WI38 (cell line): Measurements from ENCODE around the gene GIMAP8.

Experiments used
- H3K4me3 ChIP-seq: 2 replicates; pipeline ENCODE4 v1.5.1; 2011; ENCODE audit warnings: low read depth, mild to moderate bottlenecking, control low read depth, low read length
- CTCF ChIP-seq: IDR thresholded peaks from 2 replicates; pipeline ENCODE4 v1.5.1; 2012; ENCODE audit warnings: low read depth, mild to moderate bottlenecking, control low read depth, low read length

Gene GIMAP8

GRCh38 chr7:150503581-150503980 lies 53.2 kb downstream of the GIMAP8 start:
- TF ChIP-seq CTCF: no peak
- no peak overlapping the region for H3K4me3 ChIP-seq

GRCh38 chr7:150507947-150508602 lies 57.6 kb downstream of the GIMAP8 start:
- TF ChIP-seq CTCF: no peak
- H3K4me3 ChIP-seq: no peak overlapping the region

DNA sequence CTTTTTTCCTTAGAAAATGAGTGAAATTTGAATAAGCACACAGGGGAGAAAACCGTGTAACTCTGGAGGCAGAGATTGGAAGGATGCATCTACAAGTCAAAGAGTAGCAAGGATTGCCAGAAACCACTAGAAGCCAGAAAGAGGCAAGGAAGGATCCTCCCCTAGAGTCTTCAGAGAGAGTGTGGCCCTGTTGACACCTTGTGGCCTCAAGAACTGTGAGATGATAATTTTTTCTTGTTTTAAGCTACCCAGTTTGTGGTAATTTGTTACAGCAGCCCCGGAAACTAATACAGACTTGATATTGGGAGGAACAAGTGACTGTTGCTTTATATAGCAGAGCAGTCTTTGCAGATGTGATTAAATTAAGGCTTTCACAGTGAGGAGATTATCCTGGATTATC lies 60.6 kb downstream of the GIMAP8 start:
- H3K4me3 ChIP-seq: no peak overlapping the region
- no peak for TF ChIP-seq CTCF

- H3K4me3 ChIP-seq: no peak overlapping the region
- TF ChIP-seq CTCF: 0 out of 2 replicates have a peak, but pooled peaks have one; percentile 5
These were observed 63.3 kb downstream of the GIMAP8 start for GRCh38 chr7:150513758-150514157.

- no peak within 1 kb of the TSS for H3K4me3 ChIP-seq
- no peak for TF ChIP-seq CTCF
These were observed 64.4 kb downstream of the GIMAP8 start, which contains the start of gene GIMAP7 for GRCh38 chr7:150514748-150515222. Gene GIMAP7 (plus strand): TSS chr7:150514872. CDS start chr7:150519975, 5,103 bp downstream.

DNA sequence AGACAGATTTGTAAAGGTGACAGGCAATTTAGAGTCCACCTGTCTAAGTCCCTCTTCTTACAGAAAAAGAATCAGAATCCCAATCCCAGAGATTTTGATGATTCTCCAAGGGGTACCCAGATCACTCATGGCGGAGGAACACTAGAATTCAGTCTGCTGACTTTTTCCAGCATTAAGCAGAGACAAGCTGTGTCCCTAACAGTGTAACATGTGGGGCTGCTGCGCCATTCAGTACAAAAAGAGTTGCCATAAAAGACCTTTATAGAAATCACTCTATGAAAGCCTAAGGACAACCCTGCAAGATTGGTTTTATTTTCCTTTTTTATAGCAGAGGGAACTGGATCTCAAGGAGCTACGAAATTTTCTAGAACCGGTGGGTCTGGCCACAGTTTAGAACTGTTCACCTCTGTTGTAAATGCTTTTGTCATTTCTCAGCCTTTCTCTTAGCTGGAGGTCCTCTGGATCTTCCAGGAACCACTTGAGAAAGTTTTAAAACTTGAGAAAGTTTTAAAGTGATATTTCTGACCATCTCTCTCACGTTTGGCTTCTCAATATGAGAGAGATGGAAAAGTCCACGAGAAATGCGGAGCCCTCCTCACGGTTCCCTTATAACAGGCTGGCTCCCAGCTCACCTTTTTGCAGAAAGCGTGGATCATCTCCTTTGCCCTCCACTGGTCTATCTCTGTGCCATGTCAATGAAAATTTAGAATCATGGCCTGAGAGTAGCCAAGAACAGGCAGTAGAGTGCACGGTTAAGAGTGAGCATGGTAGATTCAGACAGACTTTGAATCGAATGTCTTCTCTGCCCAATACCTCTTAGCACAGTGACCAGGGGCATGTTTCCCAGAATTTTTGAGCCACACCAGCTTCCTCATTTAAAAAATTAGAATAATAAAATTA lies 65.1 kb downstream of the GIMAP8 start:
- no peak for TF ChIP-seq CTCF
- H3K4me3 ChIP-seq: no peak overlapping the region
